Activated naive CD4-positive, alpha-beta T cell treated with anti-CD3 and anti-CD28 coated beads, Interleukin-2, amount 50 U/mL, for 24 hours (primary cell): ENCODE measurements around the gene L1CAM.
A peak's percentile ranks its signal among the peaks of the same experiment; 100 is the strongest.
"Not testable (repeated sequence)": the region's sequence is repeated elsewhere in the genome, so short reads cannot be mapped to it uniquely, and the experiment has no call there.

ENCODE experiments used
- H3K27ac Mint-ChIP-seq: one replicate; pipeline ENCODE4 v1.8.0; 2021; ENCODE audit warnings: mild to moderate bottlenecking, mixed read lengths
- H3K27me3 Mint-ChIP-seq: one replicate; pipeline ENCODE4 v1.8.0; 2021; ENCODE audit warnings: mixed read lengths
- H3K36me3 Mint-ChIP-seq: one replicate; pipeline ENCODE4 v1.8.0; 2021; ENCODE audit warnings: mixed read lengths
- H3K4me1 Mint-ChIP-seq: one replicate; pipeline ENCODE4 v1.8.0; 2021; ENCODE audit warnings: mixed read lengths
- H3K4me3 Mint-ChIP-seq: one replicate; pipeline ENCODE4 v1.8.0; 2021; ENCODE audit warnings: mild to moderate bottlenecking, mixed read lengths
- H3K9me3 Mint-ChIP-seq: one replicate; pipeline ENCODE4 v1.8.0; 2021; ENCODE audit warnings: mixed read lengths

The L1CAM gene

GRCh38 chrX:153825042-153825441 lies 60.9 kb downstream of the L1CAM start:
- H3K27ac Mint-ChIP-seq, result no peak overlapping the region
- no peak overlapping the region for H3K4me3 Mint-ChIP-seq
- no peaks in the 10 kb centered on the region for H3K36me3 Mint-ChIP-seq
- peaks cover 38% of the 10 kb centered on the region for H3K4me1 Mint-ChIP-seq
- no peaks in the 10 kb centered on the region for H3K27me3 Mint-ChIP-seq
- H3K9me3 Mint-ChIP-seq, result no peaks in the 10 kb centered on the region

GRCh38 chrX:153824348-153824747 lies 61.6 kb downstream of the L1CAM start:
- no peaks in the 10 kb centered on the region for H3K9me3 Mint-ChIP-seq
- H3K36me3 Mint-ChIP-seq, result no peaks in the 10 kb centered on the region
- no peak overlapping the region for H3K27ac Mint-ChIP-seq
- H3K4me1 Mint-ChIP-seq, result peaks cover 43% of the 10 kb centered on the region
- H3K27me3 Mint-ChIP-seq, result no peaks in the 10 kb centered on the region
- no peak overlapping the region for H3K4me3 Mint-ChIP-seq

GRCh38 chrX:153821066-153821465 lies 64.9 kb downstream of the L1CAM start:
- Mint-ChIP-seq H3K9me3 (no peaks in the 10 kb centered on the region), H3K27me3 (no peaks in the 10 kb centered on the region), H3K36me3 (no peaks in the 10 kb centered on the region), H3K4me3 (no peak overlapping the region), H3K4me1 (peaks cover 45% of the 10 kb centered on the region), H3K27ac (no peak overlapping the region)

GRCh38 chrX:153820601-153821000 lies 65.4 kb downstream of the L1CAM start:
- Mint-ChIP-seq H3K27me3 (no peaks in the 10 kb centered on the region), H3K4me1 (peaks cover 45% of the 10 kb centered on the region), H3K4me3 (no peak overlapping the region), H3K27ac (no peak overlapping the region), H3K36me3 (no peaks in the 10 kb centered on the region), H3K9me3 (no peaks in the 10 kb centered on the region)

GRCh38 chrX:153819384-153820040 lies 66.5 kb downstream of the L1CAM start:
- H3K27me3 Mint-ChIP-seq, result no peaks in the 10 kb centered on the region
- H3K4me3 Mint-ChIP-seq, result peak overlapping the region; percentile 62
- H3K4me1 Mint-ChIP-seq, result peaks cover 51% of the 10 kb centered on the region
- H3K36me3 Mint-ChIP-seq, result no peaks in the 10 kb centered on the region
- no peak overlapping the region for H3K27ac Mint-ChIP-seq
- H3K9me3 Mint-ChIP-seq, result no peaks in the 10 kb centered on the region

GRCh38 chrX:153818571-153819383 lies 67.2 kb downstream of the L1CAM start:
- H3K9me3 Mint-ChIP-seq, result no peaks in the 10 kb centered on the region
- no peaks in the 10 kb centered on the region for H3K27me3 Mint-ChIP-seq
- H3K27ac Mint-ChIP-seq, result no peak overlapping the region

GRCh38 chrX:153818064-153818463 lies 67.9 kb downstream of the L1CAM start:
- not testable (repeated sequence) for H3K27me3 Mint-ChIP-seq, H3K36me3 Mint-ChIP-seq, H3K9me3 Mint-ChIP-seq, H3K27ac Mint-ChIP-seq, H3K4me3 Mint-ChIP-seq
- peaks cover 47% of the 10 kb centered on the region for H3K4me1 Mint-ChIP-seq

More at GRCh38 chrX:153818571-153819383, 67.2 kb downstream of the L1CAM start:
- H3K4me1 Mint-ChIP-seq, result peaks cover 50% of the 10 kb centered on the region
- H3K36me3 Mint-ChIP-seq, result no peaks in the 10 kb centered on the region
- H3K4me3 Mint-ChIP-seq, result peak overlapping the region; percentile 62

- H3K27me3 Mint-ChIP-seq, result no peaks in the 10 kb centered on the region
- peaks cover 40% of the 10 kb centered on the region for H3K4me1 Mint-ChIP-seq
- H3K36me3 Mint-ChIP-seq, result no peaks in the 10 kb centered on the region
- H3K9me3 Mint-ChIP-seq, result no peaks in the 10 kb centered on the region
- H3K27ac Mint-ChIP-seq, result peak overlapping the region; percentile 55
- H3K4me3 Mint-ChIP-seq, result peak overlapping the region; percentile 44
Observed at GRCh38 chrX:153816831-153817690, 68.9 kb downstream of the L1CAM start.

- Mint-ChIP-seq H3K27ac (no peak overlapping the region), H3K9me3 (no peaks in the 10 kb centered on the region), H3K27me3 (no peaks in the 10 kb centered on the region), H3K4me3 (no peak overlapping the region), H3K4me1 (peaks cover 24% of the 10 kb centered on the region), H3K36me3 (no peaks in the 10 kb centered on the region)
Observed at GRCh38 chrX:153814591-153815315, 71.2 kb downstream of the L1CAM start.

GRCh38 chrX:153813161-153813560 lies 72.8 kb downstream of the L1CAM start:
- no peak overlapping the region for H3K4me3 Mint-ChIP-seq
- H3K36me3 Mint-ChIP-seq, result no peaks in the 10 kb centered on the region
- H3K27me3 Mint-ChIP-seq, result no peaks in the 10 kb centered on the region
- no peaks in the 10 kb centered on the region for H3K9me3 Mint-ChIP-seq
- H3K27ac Mint-ChIP-seq, result peak overlapping the region; percentile 63
- peaks cover 19% of the 10 kb centered on the region for H3K4me1 Mint-ChIP-seq

GRCh38 chrX:153812220-153812619 lies 73.8 kb downstream of the L1CAM start:
- no peaks in the 10 kb centered on the region for H3K27me3 Mint-ChIP-seq
- H3K36me3 Mint-ChIP-seq, result no peaks in the 10 kb centered on the region
- H3K4me1 Mint-ChIP-seq, result peaks cover 14% of the 10 kb centered on the region
- H3K27ac Mint-ChIP-seq, result no peak overlapping the region
- H3K4me3 Mint-ChIP-seq, result no peak overlapping the region
- no peaks in the 10 kb centered on the region for H3K9me3 Mint-ChIP-seq
